ENCODE measurements around the gene RUFY1.

The RUFY1 gene

DNA sequence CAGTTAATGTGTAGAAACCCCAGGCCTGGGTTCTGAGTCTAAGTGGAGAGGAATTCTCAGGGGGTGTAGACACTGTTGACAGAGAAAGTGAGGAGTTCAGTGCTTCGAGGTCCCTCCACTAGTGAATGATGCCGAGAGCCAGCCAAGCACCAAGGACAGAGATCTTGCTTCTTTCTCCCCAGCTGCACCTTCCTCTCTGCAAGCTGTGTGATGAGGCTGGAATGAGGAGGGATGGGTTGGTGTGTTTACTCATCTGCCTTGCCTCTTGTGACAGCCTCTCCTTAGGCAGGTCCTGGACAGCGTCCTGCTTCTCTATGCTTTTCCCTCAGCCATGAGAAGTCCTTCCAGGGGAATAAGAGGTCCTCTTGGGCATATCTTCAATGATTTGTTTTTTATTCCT lies 37.8 kb downstream of the RUFY1 start:
- TF ChIP-seq, protein P1, sequence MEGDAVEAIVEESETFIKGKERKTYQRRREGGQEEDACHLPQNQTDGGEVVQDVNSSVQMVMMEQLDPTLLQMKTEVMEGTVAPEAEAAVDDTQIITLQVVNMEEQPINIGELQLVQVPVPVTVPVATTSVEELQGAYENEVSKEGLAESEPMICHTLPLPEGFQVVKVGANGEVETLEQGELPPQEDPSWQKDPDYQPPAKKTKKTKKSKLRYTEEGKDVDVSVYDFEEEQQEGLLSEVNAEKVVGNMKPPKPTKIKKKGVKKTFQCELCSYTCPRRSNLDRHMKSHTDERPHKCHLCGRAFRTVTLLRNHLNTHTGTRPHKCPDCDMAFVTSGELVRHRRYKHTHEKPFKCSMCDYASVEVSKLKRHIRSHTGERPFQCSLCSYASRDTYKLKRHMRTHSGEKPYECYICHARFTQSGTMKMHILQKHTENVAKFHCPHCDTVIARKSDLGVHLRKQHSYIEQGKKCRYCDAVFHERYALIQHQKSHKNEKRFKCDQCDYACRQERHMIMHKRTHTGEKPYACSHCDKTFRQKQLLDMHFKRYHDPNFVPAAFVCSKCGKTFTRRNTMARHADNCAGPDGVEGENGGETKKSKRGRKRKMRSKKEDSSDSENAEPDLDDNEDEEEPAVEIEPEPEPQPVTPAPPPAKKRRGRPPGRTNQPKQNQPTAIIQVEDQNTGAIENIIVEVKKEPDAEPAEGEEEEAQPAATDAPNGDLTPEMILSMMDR (conservative IDR thresholded peaks at IDR 0.05; ENCODE audit: low read depth), result no peak
- DNase-seq (ENCODE audit: low spot score), result no peak
- POLR2A ChIA-PET (ENCODE audit: low non-redundant PET), result no interaction called here
- H3K27ac ChIP-seq, result no peak overlapping the region
- CTCF ChIA-PET, result interaction anchor here (0.6 kb wide), 1 partner anchor 59 kb away, joined by 4 read pairs; no protein-coding TSS in a partner anchor

DNA sequence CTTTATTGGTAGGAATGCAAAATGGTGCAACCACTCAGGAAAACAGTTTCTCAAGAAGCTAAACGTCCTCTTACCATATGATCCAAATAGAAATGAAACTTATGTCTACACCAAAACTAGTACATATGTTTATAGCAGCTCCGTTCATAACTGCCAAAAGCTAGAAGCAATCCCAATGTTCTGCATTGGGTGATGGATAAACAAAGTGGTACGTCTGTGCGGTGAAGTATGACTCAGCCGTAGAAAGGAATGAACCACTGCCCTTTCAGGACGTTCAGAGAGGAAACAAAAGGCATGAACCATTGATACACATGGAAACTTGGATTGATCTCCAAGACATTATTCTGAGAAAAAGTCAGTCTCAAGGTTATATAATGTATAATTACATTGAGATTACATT lies 45.6 kb downstream of the RUFY1 start:
- TF ChIP-seq, protein P1 (conservative IDR thresholded peaks at IDR 0.05; ENCODE audit: low read depth), result no peak
- DNase-seq (ENCODE audit: low spot score), result no peak
- no peak overlapping the region for H3K27ac ChIP-seq
- POLR2A ChIA-PET (ENCODE audit: low non-redundant PET), result no interaction called here
- CTCF ChIA-PET, result no interaction called here

DNA sequence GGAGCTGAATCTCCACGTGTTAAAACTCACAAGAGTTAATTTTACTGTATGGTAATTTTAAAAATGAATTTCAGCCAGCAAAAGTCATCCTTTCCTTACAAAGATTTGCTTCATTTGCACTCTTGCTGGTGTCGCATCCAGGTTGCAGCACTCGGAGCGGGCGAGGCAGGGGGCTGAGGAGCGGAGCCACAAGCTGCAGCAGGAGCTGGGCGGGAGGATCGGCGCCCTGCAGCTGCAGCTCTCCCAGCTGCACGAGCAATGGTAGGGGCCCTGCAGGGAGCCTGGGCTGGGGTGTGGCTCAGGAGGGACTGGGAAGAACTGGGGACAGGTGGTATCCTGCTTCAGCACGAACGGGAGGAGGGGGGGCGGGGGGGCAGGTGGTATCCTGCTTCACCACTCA lies 46.1 kb downstream of the RUFY1 start:
- CTCF ChIA-PET, result no interaction called here
- H3K27ac ChIP-seq, result 0 out of 2 replicates have a peak overlapping the region, but pooled peaks have one; percentile 2
- POLR2A ChIA-PET (ENCODE audit: low non-redundant PET), result no interaction called here
- no peak for DNase-seq (ENCODE audit: low spot score)
- TF ChIP-seq, protein P1 (conservative IDR thresholded peaks at IDR 0.05; ENCODE audit: low read depth), result no peak

DNA sequence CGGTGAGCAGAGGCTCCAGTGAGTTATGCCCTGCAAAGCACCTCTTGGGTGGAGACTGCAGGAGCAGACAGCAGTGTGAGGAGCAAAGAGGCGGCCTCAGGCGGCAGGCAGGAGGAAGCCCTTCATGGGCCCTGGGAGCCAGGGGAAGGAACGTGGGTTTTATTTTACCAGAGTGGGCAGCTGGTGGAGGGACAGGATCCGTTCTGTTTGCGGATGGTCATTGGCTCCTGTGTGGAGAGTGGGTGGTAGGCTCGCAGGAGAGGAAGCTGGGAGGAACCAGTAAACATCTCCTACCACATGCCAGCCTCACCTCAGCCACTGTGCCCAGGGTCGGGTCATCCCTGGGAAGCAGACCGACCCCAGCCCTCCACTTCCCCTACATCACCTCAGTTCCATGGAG lies 48.7 kb downstream of the RUFY1 start:
- POLR2A ChIA-PET (ENCODE audit: low non-redundant PET), result no interaction called here

DNA sequence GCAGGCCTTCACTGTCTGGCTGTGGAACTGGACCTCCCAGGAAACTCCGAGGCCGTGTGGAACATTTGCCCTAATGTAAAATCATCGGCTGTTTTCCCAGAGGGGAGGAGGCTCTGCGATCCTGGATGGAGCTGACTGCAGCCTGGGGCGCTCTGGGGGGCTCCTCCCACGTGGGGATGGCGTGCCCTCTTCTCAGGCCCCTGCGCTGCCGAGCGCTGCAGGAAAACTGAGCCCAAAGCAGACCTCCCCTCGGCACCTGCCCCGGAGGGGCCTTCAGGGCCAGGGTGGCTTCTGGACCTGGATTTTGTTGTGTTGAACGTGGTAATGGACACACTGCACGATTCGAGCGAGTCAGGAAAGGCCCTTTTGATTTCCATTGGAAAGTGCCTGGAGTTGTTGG lies 49.2 kb downstream of the RUFY1 start:
- peak overlapping the region; percentile 1; the same call in 1 of the 2 replicates for H3K27ac ChIP-seq
- no peak for DNase-seq (ENCODE audit: low spot score)
- ChIA-PET POLR2A (ENCODE audit: low non-redundant PET) (no interaction called here), CTCF (interaction anchor here (0.6 kb wide), 1 partner anchor 44 kb away, joined by 3 read pairs; no protein-coding TSS in a partner anchor)
- TF ChIP-seq, protein P1 (conservative IDR thresholded peaks at IDR 0.05; ENCODE audit: low read depth), result no peak

More for the DNA sequence above, 48.7 kb downstream of the RUFY1 start:
- H3K27ac ChIP-seq, result peak overlapping the region; percentile 3; the same call in 1 of the 2 replicates
- CTCF ChIA-PET, result no interaction called here
- TF ChIP-seq, protein P1 (conservative IDR thresholded peaks at IDR 0.05; ENCODE audit: low read depth), result no peak
- DNase-seq (ENCODE audit: low spot score), result no peak

DNA sequence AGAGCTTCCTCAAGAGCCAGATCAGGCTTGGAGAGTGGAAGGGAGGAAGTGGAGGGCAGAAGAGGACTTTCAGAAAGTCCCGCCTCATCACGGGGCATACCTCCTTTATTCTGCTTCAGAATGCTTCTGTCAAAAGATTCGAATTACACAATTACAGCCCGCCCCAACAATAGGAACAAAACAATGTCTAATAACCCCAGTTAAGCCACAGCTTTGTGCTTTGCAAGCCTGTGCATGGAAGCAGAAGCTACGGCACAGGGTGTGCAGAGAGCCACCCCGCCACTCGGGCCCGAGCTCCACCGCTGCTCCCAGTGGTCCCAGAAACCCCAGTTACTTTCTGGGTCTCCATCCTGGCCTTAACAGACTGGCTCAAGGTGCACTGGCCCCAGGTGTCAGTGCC lies 49.6 kb downstream of the RUFY1 start:
- CTCF ChIA-PET, result interaction anchor here (0.6 kb wide), 2 partner anchors 44 to 1233 kb away, joined by 3 read pairs; no protein-coding TSS in a partner anchor
- POLR2A ChIA-PET (ENCODE audit: low non-redundant PET), result no interaction called here
- TF ChIP-seq, protein P1 (conservative IDR thresholded peaks at IDR 0.05; ENCODE audit: low read depth), result no peak
- no peak for DNase-seq (ENCODE audit: low spot score)
- 0 out of 2 replicates have a peak overlapping the region, but pooled peaks have one; percentile 1 for H3K27ac ChIP-seq
